Stomach (tissue), 9 donors: Measurements from ENCODE around the gene RPL10A. TPM values are rescaled to one million over a fixed set of nuclear protein-coding genes. Genes with fewer than 3 reads are reported as not detected.
A peak's percentile ranks its signal among the peaks of the same experiment; 100 is the strongest.

Source experiments
- DNase-seq, 2 donors: peaks; one replicate each; pipeline versions ENCODE4 v3.0.0 to v3.0.0-alpha.2; 2013 to 2019
- H3K27ac ChIP-seq, 5 donors: fragments of 200-600 bp in 4 of 5; sonication (generic) in 4 of 5; one replicate each; pipeline ENCODE4 v1.5.1; 2013 to 2019; ENCODE audit warnings: mild to moderate bottlenecking in 1 of 5, moderate library complexity in 1 of 5
- H3K27me3 ChIP-seq, 3 donors: fragments of 200-600 bp; sonication (generic); one replicate each; pipeline ENCODE4 v1.5.1; 2017 to 2019; ENCODE audit warnings: mixed run types in 1 of 3
- H3K36me3 ChIP-seq, 4 donors: fragments of 200-600 bp; sonication (generic); 1 replicate in 3 of 4; 2 replicates in 1 of 4; pipeline ENCODE4 v1.5.1; 2016 to 2019
- H3K4me1 ChIP-seq, 4 donors: fragments of 200-600 bp; sonication (generic); one replicate each; pipeline ENCODE4 v1.5.1; 2016 to 2019
- H3K4me3 ChIP-seq, 4 donors: fragments of 200-600 bp; sonication (generic) in 3 of 4; one replicate each; pipeline ENCODE4 v1.5.1; 2016 to 2019; ENCODE audit warnings: mild to moderate bottlenecking in 1 of 4
- H3K9me3 ChIP-seq, 4 donors: fragments of 200-600 bp; sonication (generic); one replicate each; pipeline ENCODE4 v1.5.1; 2016 to 2019
- CTCF ChIP-seq, 7 experiments: fragments of 450-650 bp in 4 of 7; fragments of 200-600 bp in 3 of 7; sonication (generic) in 3 of 7; IDR thresholded peaks; one replicate each; pipeline ENCODE4 v1.5.1; 2016 to 2019; ENCODE audit warnings: antibody characterized with exemption in 7 of 7, control low read depth in 2 of 7, mild to moderate bottlenecking in 1 of 7
- EP300 ChIP-seq: sonication (generic); formaldehyde crosslinking; IDR thresholded peaks from one replicate; pipeline ENCODE4 v1.6.1; 2017; ENCODE audit warnings: antibody characterized with exemption
- POLR2A ChIP-seq, 4 donors: fragments of 450-650 bp; IDR thresholded peaks; one replicate each; pipeline ENCODE4 v1.6.1; 2016; ENCODE audit warnings: antibody characterized with exemption in 4 of 4, control low read depth in 2 of 4, mild to moderate bottlenecking in 1 of 4, moderate library complexity in 1 of 4
- POLR2AphosphoS5 ChIP-seq, 3 donors: sonication (generic); formaldehyde crosslinking; IDR thresholded peaks; one replicate each; pipeline ENCODE4 v1.6.1; 2016; ENCODE audit warnings: antibody characterized with exemption in 3 of 3
- WGBS, 5 donors: extraction: QIAGEN DNeasy Blood & Tissue Kit in 3 of 5; methylation state at CpG; one replicate each; pipeline versions ENCODE4 v1.1.5 to v1.1.7; 2013 to 2018; 5-methylcytosine and 5-hydroxymethylcytosine counted together
- intact Hi-C: fragments of 100-400 bp; cut with DNase I; formaldehyde crosslinking; loops from one replicate; pipeline ENCODE4 v1.15.1; 2023; ENCODE audit warnings: low total_unique reads
- polyA plus RNA-seq, 3 donors: library from polyadenylated mRNA; stranded (reverse); fragments of 200-250 nt; gene quantifications; one replicate each; pipeline ENCODE4 v1.2.3, GENCODE V29; 2013
- total RNA-seq, 5 donors: library from RNA; depleted of rRNA; stranded (reverse); fragments of >200 nt; gene quantifications; one replicate each; pipeline versions ENCODE4 v1.1.0 to v1.2.3, GENCODE V29; 2014 to 2016
- donor health status: healthy with polysubstance abuse.
- donor health status: Bipolar disorder and iron deficiency.
- donor health status: healthy.

RPL10A gene
- total and polyA plus RNA-seq, 8 donors: 584 to 2,710 (median 1,962) TPM

- Histone ChIP-seq H3K36me3 (peaks cover 36 to 95% (median 91%) of the 10 kb centered on the region in 4 donors), H3K4me3 (no peak overlapping the region), H3K27me3 (no peaks in the 10 kb centered on the region), H3K27ac (peak overlapping the region in 1 of 5 donors; percentile 29), H3K9me3 (no peaks in the 10 kb centered on the region), H3K4me1 (peaks cover 20 to 46% (median 33%) of the 10 kb centered on the region in 4 donors)
- intact Hi-C loops: no loop called here
- TF ChIP-seq POLR2AphosphoS5 (IDR thresholded peaks at IDR 0.05) (peak in 1 of 3 donors; percentile 3), POLR2A (IDR thresholded peaks at IDR 0.05) (no peak)
- no peak for DNase-seq
Measured at GRCh38 chr6:35473850-35474130, 5.6 kb downstream of the RPL10A start.

GRCh38 chr6:35474131-35474941, 6.1 kb downstream of the RPL10A start:
- 79 to 86% (median 83%) methylated on average over 12 to 14 of the region's 14 CpGs for WGBS, 5 donors
- Histone ChIP-seq H3K4me1 (peaks cover 17 to 40% (median 31%) of the 10 kb centered on the region in 4 donors), H3K9me3 (no peaks in the 10 kb centered on the region), H3K27ac (peak overlapping the region in 1 of 5 donors; percentile 29), H3K27me3 (no peaks in the 10 kb centered on the region), H3K4me3 (no peak overlapping the region), H3K36me3 (peaks cover 37 to 98% (median 95%) of the 10 kb centered on the region in 4 donors)
- intact Hi-C loops: no loop called here
- no peak for TF ChIP-seq CTCF (IDR thresholded peaks at IDR 0.05)
- TF ChIP-seq POLR2AphosphoS5 (IDR thresholded peaks at IDR 0.05): no peak
- no peak for TF ChIP-seq POLR2A (IDR thresholded peaks at IDR 0.05)
- TF ChIP-seq EP300: no peak
- DNase-seq: no peak

- intact Hi-C loops: no loop called here
- Histone ChIP-seq H3K36me3 (peaks cover 42 to 100% (median 97%) of the 10 kb centered on the region in 4 donors), H3K27me3 (no peaks in the 10 kb centered on the region), H3K4me3 (no peak overlapping the region), H3K9me3 (no peaks in the 10 kb centered on the region), H3K27ac (no peak overlapping the region), H3K4me1 (peaks cover 10 to 33% (median 24%) of the 10 kb centered on the region in 4 donors)
- TF ChIP-seq POLR2AphosphoS5 (IDR thresholded peaks at IDR 0.05): no peak
- no peak for TF ChIP-seq CTCF (IDR thresholded peaks at IDR 0.05)
- TF ChIP-seq POLR2A (IDR thresholded peaks at IDR 0.05): no peak
- TF ChIP-seq EP300: no peak
- no peak for DNase-seq
- WGBS, 5 donors: 86 to 94% (median 90%) methylated on average over 10 to 20 of the region's 20 CpGs
Measured at GRCh38 chr6:35474942-35475570, 6.9 kb downstream of the RPL10A start.

- peaks cover 5 to 28% (median 19%) of the 10 kb centered on the region in 4 donors for H3K4me1 ChIP-seq
- H3K27me3 ChIP-seq: no peaks in the 10 kb centered on the region
- TF ChIP-seq POLR2A (IDR thresholded peaks at IDR 0.05): no peak
- no peak for TF ChIP-seq EP300
- no peak for TF ChIP-seq POLR2AphosphoS5 (IDR thresholded peaks at IDR 0.05)
- no peak for TF ChIP-seq CTCF (IDR thresholded peaks at IDR 0.05)
- H3K27ac ChIP-seq: no peak overlapping the region
- no peaks in the 10 kb centered on the region for H3K9me3 ChIP-seq
- 72 to 87% (median 77%) methylated on average over 2 to 4 of the region's 4 CpGs for WGBS, 5 donors
- H3K36me3 ChIP-seq: peaks cover 36 to 100% (median 97%) of the 10 kb centered on the region in 4 donors
- intact Hi-C loops: no loop called here
- no peak overlapping the region for H3K4me3 ChIP-seq
- DNase-seq: no peak
Measured at GRCh38 chr6:35475573-35475972, 7.4 kb downstream of the RPL10A start.
